NCI-H2196 treated with DMSO at 0.1 percent for 48 hours (cell line): ENCODE data around the gene CNOT1.

Experiments used
- DNase-seq: peaks from one replicate; lab custom pipeline; 2025; ENCODE audit not compliant: unreplicated experiment; lab: John Stamatoyannopoulos, UW

Gene CNOT1

GRCh38 chr16:58488531-58488930 is 141.1 kb downstream of the CNOT1 start:
- DNase-seq = no peak

- peak; percentile 55 for DNase-seq
Measured at GRCh38 chr16:58487566-58488351, 141.9 kb downstream of the CNOT1 start.

GRCh38 chr16:58485184-58485887 is 144.3 kb downstream of the CNOT1 start:
- no peak for DNase-seq

GRCh38 chr16:58481931-58482330 is 147.7 kb downstream of the CNOT1 start:
- DNase-seq = no peak

GRCh38 chr16:58481226-58481869 is 148.3 kb downstream of the CNOT1 start:
- DNase-seq = no peak

- DNase-seq = no peak
Measured at GRCh38 chr16:58478427-58478826, 151.2 kb downstream of the CNOT1 start.

- no peak for DNase-seq
Measured at GRCh38 chr16:58476791-58477190, 152.8 kb downstream of the CNOT1 start.

GRCh38 chr16:58475091-58475619 is 154.5 kb downstream of the CNOT1 start:
- no peak for DNase-seq

GRCh38 chr16:58474296-58474695 is 155.3 kb downstream of the CNOT1 start:
- DNase-seq = no peak

- no peak for DNase-seq
Measured at GRCh38 chr16:58472827-58473226, 156.8 kb downstream of the CNOT1 start.

- DNase-seq = no peak
Measured at GRCh38 chr16:58472266-58472665, 157.4 kb downstream of the CNOT1 start.

GRCh38 chr16:58471209-58471975 is 158.2 kb downstream of the CNOT1 start:
- no peak for DNase-seq
